GM21381 (cell line): ENCODE data around the gene ENTPD7.
"Not testable (repeated sequence)": the region's sequence is repeated elsewhere in the genome, so short reads cannot be mapped to it uniquely, and the experiment has no call there.

ENCODE experiments used
- ATAC-seq: cut with Tn5 transposase; IDR thresholded peaks from one replicate; pipeline ENCODE4 v1.9.1; 2021; ENCODE audit warnings: mild to moderate bottlenecking, moderate library complexity; ENCODE audit not compliant: unreplicated experiment

ENTPD7 gene

GRCh38 chr10:99742254-99742653 lies 82.9 kb downstream of the ENTPD7 start:
- ATAC-seq, result no peak

- no peak for ATAC-seq
Observed at GRCh38 chr10:99742701-99743100, 83.4 kb downstream of the ENTPD7 start.

- ATAC-seq, result no peak
Observed at GRCh38 chr10:99743841-99744240, 84.5 kb downstream of the ENTPD7 start.

GRCh38 chr10:99746166-99746565 lies 86.9 kb downstream of the ENTPD7 start:
- ATAC-seq, result not testable (repeated sequence)

- ATAC-seq, result no peak
Observed at GRCh38 chr10:99748823-99749451, 89.6 kb downstream of the ENTPD7 start.

- ATAC-seq, result no peak
Observed at GRCh38 chr10:99750641-99751040, 91.3 kb downstream of the ENTPD7 start.

GRCh38 chr10:99754670-99755069 lies 95.4 kb downstream of the ENTPD7 start:
- no peak for ATAC-seq
